Left ventricle myocardium inferior (tissue), 1 donor: ENCODE results near the gene RORB. TPM values are rescaled to one million over a fixed set of nuclear protein-coding genes. Genes with fewer than 3 reads are reported as not detected.

Experiments
- DNase-seq: peaks from one replicate; pipeline ENCODE4 v3.0.0-alpha.2; 2020
- H3K27ac ChIP-seq: fragments of 200-600 bp; replicated peaks from 2 replicates; pipeline ENCODE4 v1.8.0; 2021
- H3K27me3 ChIP-seq: fragments of 200-600 bp; 2 replicates; pipeline ENCODE4 v1.8.0; 2021; ENCODE audit warnings: low read depth
- H3K36me3 ChIP-seq: fragments of 200-600 bp; 2 replicates; pipeline ENCODE4 v1.8.0; 2021
- H3K4me1 ChIP-seq: fragments of 200-600 bp; 2 replicates; pipeline ENCODE4 v1.8.0; 2021
- H3K4me3 ChIP-seq: fragments of 200-600 bp; 2 replicates; pipeline ENCODE4 v1.8.0; 2021; ENCODE audit warnings: mild to moderate bottlenecking, moderate library complexity
- H3K9me3 ChIP-seq: fragments of 200-600 bp; replicated peaks from 2 replicates; pipeline ENCODE4 v1.8.0; 2021
- CTCF ChIP-seq: fragments of 200-600 bp; IDR thresholded peaks from 2 replicates; pipeline ENCODE4 v1.8.0; 2021; ENCODE audit warnings: antibody characterized with exemption, mild to moderate bottlenecking, borderline replicate concordance
- intact Hi-C: fragments of 100-400 bp; cut with micrococcal nuclease; formaldehyde crosslinking; loops from one replicate; pipeline ENCODE4 v1.11.0; 2022
- total RNA-seq: library from RNA; stranded (reverse); fragmentation: NEBNext Ultra II Directional; extraction: Animal tissue kit (Norgen Biotek cat#: 25700); gene quantifications from one replicate; pipeline ENCODE4 v1.2.1, GENCODE V29; 2021
- donor health status: DM: no; HTN: yes; CAD: no; lungs with severe emphysema.

Gene RORB
- total RNA-seq, 1 donor from 2014 or later, result 1.2 TPM

- Histone ChIP-seq H3K27ac (no peak overlapping the region), H3K9me3 (no peaks in the 10 kb centered on the region), H3K4me3 (no peak overlapping the region), H3K36me3 (no peaks in the 10 kb centered on the region), H3K4me1 (no peaks in the 10 kb centered on the region), H3K27me3 (no peaks in the 10 kb centered on the region)
- intact Hi-C loops, result no loop called here
- no peak for TF ChIP-seq CTCF
- no peak for DNase-seq
Measured at GRCh38 chr9:74653410-74654080, 156.4 kb downstream of the RORB start.

GRCh38 chr9:74662674-74663073, 165.5 kb downstream of the RORB start:
- TF ChIP-seq CTCF, result no peak
- Histone ChIP-seq H3K4me3 (no peak overlapping the region), H3K9me3 (no peaks in the 10 kb centered on the region), H3K27me3 (no peaks in the 10 kb centered on the region), H3K36me3 (no peaks in the 10 kb centered on the region), H3K27ac (no peak overlapping the region), H3K4me1 (no peaks in the 10 kb centered on the region)
- intact Hi-C loops, result no loop called here
- no peak for DNase-seq

GRCh38 chr9:74663439-74663838, 166.3 kb downstream of the RORB start:
- no peaks in the 10 kb centered on the region for H3K4me1 ChIP-seq
- no peak for DNase-seq
- no peak overlapping the region for H3K4me3 ChIP-seq
- no peaks in the 10 kb centered on the region for H3K9me3 ChIP-seq
- H3K27me3 ChIP-seq, result no peaks in the 10 kb centered on the region
- H3K27ac ChIP-seq, result no peak overlapping the region
- no peak for TF ChIP-seq CTCF
- intact Hi-C loops, result no loop called here
- peaks cover 1% of the 10 kb centered on the region for H3K36me3 ChIP-seq

- no peak overlapping the region for H3K27ac ChIP-seq
- no peaks in the 10 kb centered on the region for H3K9me3 ChIP-seq
- TF ChIP-seq CTCF, result no peak
- no peaks in the 10 kb centered on the region for H3K4me1 ChIP-seq
- intact Hi-C loops, result no loop called here
- H3K36me3 ChIP-seq, result peaks cover 3% of the 10 kb centered on the region
- no peak for DNase-seq
- no peaks in the 10 kb centered on the region for H3K27me3 ChIP-seq
- H3K4me3 ChIP-seq, result no peak overlapping the region
Measured at GRCh38 chr9:74666625-74667316, 169.6 kb downstream of the RORB start.

- H3K9me3 ChIP-seq, result no peaks in the 10 kb centered on the region
- no peak overlapping the region for H3K27ac ChIP-seq
- H3K4me1 ChIP-seq, result no peaks in the 10 kb centered on the region
- H3K36me3 ChIP-seq, result peaks cover 3% of the 10 kb centered on the region
- H3K4me3 ChIP-seq, result no peak overlapping the region
- H3K27me3 ChIP-seq, result no peaks in the 10 kb centered on the region
- intact Hi-C loops, result no loop called here
- DNase-seq, result no peak
- TF ChIP-seq CTCF, result no peak
Measured at GRCh38 chr9:74672237-74672636, 175.1 kb downstream of the RORB start.
